AG09309 (cell line): ENCODE measurements around the gene RNF175.

Experiments
- DNase-seq: peaks from one replicate; pipeline ENCODE4 v3.0.0-alpha.2; 2010; ENCODE audit warnings: low read depth
- H3K4me3 ChIP-seq: 2 replicates; pipeline ENCODE4 v1.5.1; 2011; ENCODE audit warnings: mild to moderate bottlenecking, low read depth, low read length, moderate library complexity; ENCODE audit not compliant: control insufficient read depth
- TF ChIP-seq, protein P1 (sequence below): IDR thresholded peaks from 2 replicates; pipeline ENCODE4 v1.5.1; 2011; ENCODE audit warnings: mild to moderate bottlenecking, low read depth, low read length, inconsistent platforms; ENCODE audit not compliant: insufficient read depth, control insufficient read depth; ENCODE audit errors: missing control alignments

The RNF175 gene

DNA sequence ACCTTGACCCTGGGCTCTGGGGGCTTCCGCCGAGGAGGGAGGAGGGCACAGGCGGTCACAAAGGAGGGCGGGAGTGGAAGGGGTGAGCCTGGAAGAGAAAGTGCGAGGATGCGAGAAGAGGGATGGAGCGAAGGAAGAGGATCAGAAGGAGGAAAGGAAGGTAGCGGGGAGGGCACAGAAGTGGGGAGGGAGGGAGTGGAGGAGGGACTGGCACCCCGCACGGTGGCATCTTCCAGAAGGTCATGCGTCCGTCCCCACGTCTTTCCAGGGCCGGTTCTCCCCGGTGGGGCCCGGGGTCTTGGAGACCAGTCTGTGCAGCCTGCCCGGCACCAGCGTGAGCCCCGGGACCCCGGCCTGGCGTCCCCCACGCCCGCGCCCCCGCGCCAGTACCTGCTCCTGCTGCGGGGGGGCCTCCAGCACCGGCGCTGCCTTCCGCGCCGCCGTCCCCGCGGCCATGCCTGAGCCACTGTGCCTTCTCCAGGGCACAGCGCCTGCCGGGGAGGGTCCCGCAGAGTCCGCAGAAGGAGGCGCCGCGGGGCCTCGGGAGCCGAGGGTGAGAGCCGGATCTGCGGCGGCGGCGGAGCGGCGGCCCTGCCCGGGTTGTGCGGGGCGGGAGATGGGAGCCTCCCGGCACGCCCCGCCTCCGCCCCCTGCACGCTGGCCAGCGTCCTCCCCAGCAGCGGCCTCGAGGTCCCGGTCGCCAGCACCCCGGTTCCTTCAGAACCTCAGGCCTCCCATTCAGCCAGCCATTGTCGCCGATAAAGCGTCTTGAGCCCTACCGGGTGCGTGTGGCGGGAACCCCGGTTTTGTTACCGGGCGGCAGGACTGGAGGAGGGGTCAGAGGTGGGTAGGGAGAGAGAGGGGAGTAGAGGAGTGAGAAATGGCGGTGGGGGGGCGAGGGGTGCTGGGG is at the start of gene RNF175:
RNF175 (minus strand) TSS at position 618 of the 910 bp plus-strand sequence; CDS start at position 456, 162 bp downstream.
- TF ChIP-seq, protein P1, sequence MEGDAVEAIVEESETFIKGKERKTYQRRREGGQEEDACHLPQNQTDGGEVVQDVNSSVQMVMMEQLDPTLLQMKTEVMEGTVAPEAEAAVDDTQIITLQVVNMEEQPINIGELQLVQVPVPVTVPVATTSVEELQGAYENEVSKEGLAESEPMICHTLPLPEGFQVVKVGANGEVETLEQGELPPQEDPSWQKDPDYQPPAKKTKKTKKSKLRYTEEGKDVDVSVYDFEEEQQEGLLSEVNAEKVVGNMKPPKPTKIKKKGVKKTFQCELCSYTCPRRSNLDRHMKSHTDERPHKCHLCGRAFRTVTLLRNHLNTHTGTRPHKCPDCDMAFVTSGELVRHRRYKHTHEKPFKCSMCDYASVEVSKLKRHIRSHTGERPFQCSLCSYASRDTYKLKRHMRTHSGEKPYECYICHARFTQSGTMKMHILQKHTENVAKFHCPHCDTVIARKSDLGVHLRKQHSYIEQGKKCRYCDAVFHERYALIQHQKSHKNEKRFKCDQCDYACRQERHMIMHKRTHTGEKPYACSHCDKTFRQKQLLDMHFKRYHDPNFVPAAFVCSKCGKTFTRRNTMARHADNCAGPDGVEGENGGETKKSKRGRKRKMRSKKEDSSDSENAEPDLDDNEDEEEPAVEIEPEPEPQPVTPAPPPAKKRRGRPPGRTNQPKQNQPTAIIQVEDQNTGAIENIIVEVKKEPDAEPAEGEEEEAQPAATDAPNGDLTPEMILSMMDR: no peak
- DNase-seq: no peak
- H3K4me3 ChIP-seq: peak within 1 kb of the TSS; percentile 31

DNA sequence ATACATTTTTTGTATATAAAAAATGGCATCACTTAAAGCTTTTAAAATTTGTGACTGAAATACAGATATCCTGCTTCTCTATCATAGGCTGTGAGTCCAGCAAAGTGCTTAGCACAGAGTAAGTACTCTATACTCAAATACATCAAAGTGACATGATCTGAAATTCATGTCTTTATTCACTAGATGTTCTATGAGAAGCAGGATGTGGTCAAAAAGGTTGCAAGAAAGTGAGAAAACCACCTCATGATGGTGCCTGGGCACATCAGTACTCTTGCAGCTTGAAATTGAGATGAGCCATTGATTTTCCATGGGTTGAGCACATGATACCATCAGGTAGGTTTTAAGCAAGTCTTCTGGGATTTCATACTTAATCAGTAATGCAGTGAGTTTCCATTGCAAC is 49.5 kb upstream of the RNF175 start:
- TF ChIP-seq, protein P1: no peak
- DNase-seq: no peak
- no peak overlapping the region for H3K4me3 ChIP-seq

DNA sequence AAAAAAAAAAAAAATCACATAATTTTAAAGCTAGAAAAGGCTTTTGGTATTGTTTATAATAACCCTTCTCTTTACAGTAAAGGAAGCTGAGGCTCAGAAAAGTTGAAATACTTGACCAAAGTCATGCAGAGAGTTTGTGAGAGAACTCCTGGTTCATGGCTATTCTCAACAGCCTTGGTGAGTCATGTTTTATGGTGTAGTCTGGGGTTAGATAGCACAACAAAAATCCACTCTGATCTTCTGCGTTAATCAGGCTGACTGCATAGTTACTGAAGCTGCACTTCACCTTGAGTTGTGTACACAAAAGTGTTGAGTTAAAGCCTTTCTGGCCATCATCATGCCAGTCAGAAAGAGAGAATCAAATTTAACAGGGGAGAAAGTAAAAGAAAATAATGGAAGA is 48.4 kb upstream of the RNF175 start:
- TF ChIP-seq, protein P1: no peak
- DNase-seq: no peak
- H3K4me3 ChIP-seq: no peak overlapping the region

DNA sequence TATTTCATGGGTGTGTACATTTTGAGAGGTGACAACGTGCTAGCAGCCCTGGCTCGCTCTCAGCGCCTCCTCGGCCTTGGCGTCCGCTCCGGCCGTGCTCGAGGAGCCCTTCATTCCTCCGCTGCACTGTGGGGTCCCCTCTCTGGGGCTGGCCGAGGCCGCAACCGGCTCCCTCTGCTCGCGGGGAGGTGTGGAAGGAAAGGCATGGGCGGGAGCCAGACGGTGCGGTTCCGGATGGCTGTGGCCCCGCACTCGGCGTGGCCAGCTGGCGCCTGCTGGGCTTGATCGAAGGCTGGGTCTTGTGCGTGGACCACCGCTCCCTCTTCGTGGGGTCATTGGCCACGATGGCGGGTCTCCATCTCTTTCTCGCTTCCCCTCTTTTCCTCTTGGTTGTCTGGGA is 46.2 kb upstream of the RNF175 start:
- TF ChIP-seq, protein P1: no peak
- H3K4me3 ChIP-seq: no peak overlapping the region
- DNase-seq: no peak

DNA sequence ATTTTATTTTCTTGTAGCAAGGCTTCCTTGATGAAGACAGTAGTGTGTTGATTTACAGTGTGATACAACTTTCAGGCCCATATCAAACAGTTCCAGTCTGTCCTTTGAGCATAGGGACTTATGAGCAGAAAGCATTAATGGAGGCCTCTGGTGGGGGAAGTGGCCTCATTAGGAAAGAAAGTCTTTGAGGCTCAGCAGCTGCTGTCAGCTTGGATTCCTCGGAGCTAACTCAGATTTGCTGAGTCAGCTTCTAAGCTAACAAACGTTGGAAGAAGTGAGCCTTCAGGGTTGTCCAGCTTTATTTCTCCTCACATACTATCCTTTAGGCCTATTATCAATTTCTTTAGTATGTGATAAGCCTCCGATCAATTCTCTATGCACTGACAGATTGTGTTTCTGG is 44.9 kb upstream of the RNF175 start:
- no peak for DNase-seq
- H3K4me3 ChIP-seq: no peak overlapping the region
- TF ChIP-seq, protein P1: no peak

DNA sequence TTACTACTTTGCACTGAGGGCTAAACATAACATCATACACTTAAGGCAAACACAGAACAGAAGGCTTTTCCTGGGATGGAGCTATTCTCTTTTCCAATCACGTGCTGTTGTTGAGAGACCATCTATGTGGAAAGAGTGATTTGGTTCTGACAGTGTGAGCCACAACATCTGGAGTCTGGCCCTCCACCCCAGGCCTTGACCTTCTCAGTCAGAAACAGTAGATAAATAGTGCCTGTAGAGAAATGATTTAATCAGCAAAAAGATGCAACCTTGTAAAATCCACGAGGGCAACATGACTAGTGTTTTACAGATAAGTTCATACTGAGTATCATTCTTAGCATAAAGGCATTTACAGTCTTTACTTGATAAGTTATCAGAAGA is 39.9 kb upstream of the RNF175 start:
- no peak for DNase-seq
- H3K4me3 ChIP-seq: no peak overlapping the region
- TF ChIP-seq, protein P1: no peak
